IPS-15b (cell line): Measurements from ENCODE around the gene FHL1.

ENCODE experiments used
- H3K27me3 ChIP-seq: one replicate; pipeline ENCODE4 v1.6.1; 2013; ENCODE audit warnings: low read length; ENCODE audit not compliant: control insufficient read depth, insufficient read depth
- H3K36me3 ChIP-seq: one replicate; pipeline ENCODE4 v1.6.1; 2013; ENCODE audit warnings: low read length; ENCODE audit not compliant: control insufficient read depth, insufficient read depth
- H3K4me1 ChIP-seq: one replicate; pipeline ENCODE4 v1.6.1; 2013; ENCODE audit warnings: mild to moderate bottlenecking, low read length; ENCODE audit not compliant: control insufficient read depth, insufficient read depth
- H3K4me3 ChIP-seq: one replicate; pipeline ENCODE4 v1.5.1; 2013; ENCODE audit warnings: low read depth, low read length
- H3K9ac ChIP-seq: one replicate; pipeline ENCODE4 v1.6.1; 2013; ENCODE audit warnings: low read depth, mild to moderate bottlenecking, low read length
- H3K9me3 ChIP-seq: one replicate; pipeline ENCODE4 v1.6.1; 2013; ENCODE audit warnings: mild to moderate bottlenecking, low read length; ENCODE audit not compliant: control insufficient read depth, insufficient read depth

FHL1 gene

DNA sequence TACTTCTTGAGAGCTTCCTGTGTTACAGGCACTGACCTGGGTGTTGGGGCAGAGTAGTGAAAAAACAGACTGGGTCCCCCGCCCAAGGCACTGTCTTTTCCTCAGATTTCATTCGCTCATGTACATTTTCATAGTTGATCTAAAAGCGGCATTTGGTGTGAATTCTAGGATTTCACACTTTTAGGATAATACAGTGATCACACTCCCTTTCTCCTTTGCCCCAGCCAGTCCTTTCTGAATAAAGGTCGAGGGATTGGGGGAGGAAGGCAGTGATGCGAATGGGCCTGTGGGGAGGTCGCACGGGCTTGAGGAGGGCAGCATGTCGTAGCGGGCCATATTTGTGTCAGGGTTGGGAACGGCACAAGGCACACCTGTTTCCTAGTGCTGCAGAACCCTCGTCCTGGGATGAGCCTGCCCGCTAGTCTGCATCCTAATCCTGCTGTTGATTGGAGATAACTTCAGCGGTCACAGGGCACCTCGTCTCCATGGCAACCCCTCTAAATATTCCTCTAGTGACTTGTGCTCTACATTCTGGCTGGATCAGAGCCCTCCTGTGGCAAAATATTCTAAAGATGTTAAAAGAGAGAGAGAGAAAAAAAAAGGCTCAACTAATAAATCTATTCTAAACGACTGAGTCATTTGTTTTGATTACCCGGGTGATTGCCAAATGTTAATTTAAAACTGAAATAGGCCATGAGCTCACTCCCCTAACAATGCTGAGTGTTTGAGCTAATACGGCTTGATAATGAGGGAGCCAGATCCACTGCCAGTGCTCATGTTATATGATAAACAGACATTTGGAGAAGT, 21.8 kb downstream of the FHL1 start:
- Histone ChIP-seq H3K27me3 (no peaks in the 10 kb centered on the region), H3K4me1 (peaks cover 7% of the 10 kb centered on the region), H3K9ac (no peak overlapping the region)

DNA sequence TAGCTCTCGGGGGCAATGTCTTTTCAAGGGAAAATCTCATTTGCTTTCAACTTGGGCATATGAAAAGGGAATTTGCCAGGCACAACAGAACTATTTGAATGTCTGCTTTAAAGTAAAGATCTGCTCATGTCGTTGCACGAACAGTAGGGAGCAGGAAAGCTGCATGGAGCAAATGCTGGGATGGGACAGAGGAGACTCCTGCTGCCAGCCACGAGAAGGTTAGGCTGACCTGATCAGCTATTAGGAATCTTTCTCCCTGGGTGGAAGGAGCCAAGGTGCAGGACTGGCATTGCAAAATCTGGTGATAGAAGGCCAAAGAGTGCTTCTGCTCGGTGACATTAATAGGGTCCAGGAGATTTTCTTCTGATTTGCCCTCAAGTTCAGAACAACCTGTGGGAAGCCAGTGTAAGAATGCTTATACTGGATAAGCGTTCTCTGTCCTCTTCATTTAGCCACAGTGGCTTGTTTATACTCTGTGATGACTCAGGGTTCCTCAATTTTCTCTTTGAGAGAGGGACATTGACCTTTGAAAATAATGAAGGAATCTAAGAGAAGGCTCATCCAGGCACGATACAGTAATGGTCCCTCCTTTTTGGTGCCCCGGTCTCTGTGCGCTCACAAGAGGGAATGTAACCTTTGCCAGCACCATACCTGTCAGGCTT, 22.9 kb downstream of the FHL1 start:
- H3K9me3 ChIP-seq = no peaks in the 10 kb centered on the region
- no peak overlapping the region for H3K4me3 ChIP-seq
- H3K36me3 ChIP-seq = no peaks in the 10 kb centered on the region
- H3K4me1 ChIP-seq = peaks cover 7% of the 10 kb centered on the region
- no peaks in the 10 kb centered on the region for H3K27me3 ChIP-seq
- H3K9ac ChIP-seq = no peak overlapping the region

More for the DNA sequence above, 21.8 kb downstream of the FHL1 start:
- H3K4me3 ChIP-seq = no peak overlapping the region
- H3K36me3 ChIP-seq = no peaks in the 10 kb centered on the region
- no peaks in the 10 kb centered on the region for H3K9me3 ChIP-seq

DNA sequence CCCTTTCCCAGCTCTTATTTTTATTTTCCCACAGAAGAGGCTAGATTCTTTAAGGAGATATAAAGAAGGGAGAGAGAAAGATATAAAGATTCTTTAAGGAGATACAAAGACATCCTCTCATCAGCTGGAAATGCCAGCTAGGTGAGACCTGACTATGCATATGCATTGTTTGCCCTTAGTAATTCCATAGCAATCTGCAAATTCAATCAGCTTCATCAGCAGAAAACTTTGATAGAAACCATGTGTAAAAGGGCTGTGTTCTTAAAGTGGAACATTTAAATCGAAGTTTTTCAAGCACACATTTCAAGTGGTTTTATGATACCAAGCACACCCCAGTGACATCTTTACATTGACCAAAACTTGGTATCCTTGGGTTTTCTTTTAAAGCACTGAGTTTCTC, 24.1 kb downstream of the FHL1 start:
- Histone ChIP-seq H3K4me3 (no peak overlapping the region), H3K27me3 (no peaks in the 10 kb centered on the region), H3K4me1 (peaks cover 7% of the 10 kb centered on the region), H3K9ac (no peak overlapping the region), H3K36me3 (no peaks in the 10 kb centered on the region), H3K9me3 (no peaks in the 10 kb centered on the region)

DNA sequence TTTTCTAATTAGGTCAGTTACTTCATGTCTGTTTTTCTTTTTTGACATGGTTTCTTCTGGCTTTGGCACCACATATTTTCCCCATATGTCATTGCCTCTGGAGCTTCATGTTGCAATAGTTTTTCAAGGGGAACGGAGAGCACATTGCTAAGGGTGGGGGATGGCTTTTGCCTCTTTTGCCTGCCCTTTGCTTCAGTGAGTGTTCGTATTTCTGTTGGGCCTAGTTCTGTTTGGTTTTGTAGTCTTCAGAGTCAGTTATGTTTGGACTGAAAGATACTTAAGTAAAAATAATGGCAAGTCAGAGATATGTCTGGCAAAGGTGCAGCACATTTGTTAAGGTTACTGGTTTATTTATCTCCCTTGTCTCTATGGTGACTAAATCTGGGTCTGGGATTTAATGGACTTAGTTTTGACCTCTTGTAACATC, 29.1 kb downstream of the FHL1 start:
- H3K36me3 ChIP-seq = no peaks in the 10 kb centered on the region
- no peak overlapping the region for H3K4me3 ChIP-seq
- no peaks in the 10 kb centered on the region for H3K27me3 ChIP-seq
- no peaks in the 10 kb centered on the region for H3K9me3 ChIP-seq
- no peak overlapping the region for H3K9ac ChIP-seq
- no peaks in the 10 kb centered on the region for H3K4me1 ChIP-seq

DNA sequence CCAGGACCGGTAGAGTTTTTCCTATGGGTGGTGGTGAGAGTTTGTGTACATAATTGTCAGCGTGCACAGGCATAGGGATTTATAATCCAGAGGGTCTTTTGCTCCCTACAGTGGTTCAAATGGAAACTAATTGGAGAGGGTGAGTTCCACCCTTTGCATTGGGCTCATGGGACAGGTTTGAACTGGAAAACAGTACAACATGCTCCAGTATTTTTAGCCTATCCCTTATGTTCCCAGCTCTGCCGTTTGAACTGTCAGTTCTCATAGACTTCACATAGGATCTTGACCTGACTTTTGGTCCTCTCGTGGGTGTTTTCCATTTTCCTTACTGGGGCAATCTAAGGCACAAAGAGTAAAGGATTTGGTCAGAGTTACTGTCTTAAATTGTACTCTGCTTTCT, 31.8 kb downstream of the FHL1 start:
- H3K9me3 ChIP-seq = no peaks in the 10 kb centered on the region
- no peaks in the 10 kb centered on the region for H3K27me3 ChIP-seq
- no peaks in the 10 kb centered on the region for H3K4me1 ChIP-seq
- no peak overlapping the region for H3K4me3 ChIP-seq
- no peak overlapping the region for H3K9ac ChIP-seq
- no peaks in the 10 kb centered on the region for H3K36me3 ChIP-seq

DNA sequence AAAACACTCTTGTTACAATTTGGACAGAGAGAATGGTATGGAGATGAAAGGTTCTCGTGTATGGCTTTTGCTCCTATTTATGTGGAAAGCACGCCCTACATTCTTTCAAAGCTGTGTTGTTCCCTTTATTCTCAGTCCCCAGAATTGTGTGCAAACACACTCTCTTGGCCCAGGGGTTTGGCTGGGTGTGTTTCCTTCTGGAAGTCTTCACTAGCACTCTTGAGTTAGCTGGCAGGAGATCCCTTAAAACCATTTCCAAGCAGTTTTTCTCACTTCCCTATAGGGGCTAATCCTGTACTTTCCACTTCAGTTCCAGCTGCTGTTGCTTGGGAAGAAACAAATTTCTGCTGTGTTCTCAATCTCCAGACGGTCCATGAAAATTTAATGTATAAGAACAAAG, 35.1 kb downstream of the FHL1 start:
- Histone ChIP-seq H3K4me3 (no peak overlapping the region), H3K9me3 (no peaks in the 10 kb centered on the region), H3K27me3 (no peaks in the 10 kb centered on the region), H3K4me1 (no peaks in the 10 kb centered on the region), H3K36me3 (no peaks in the 10 kb centered on the region), H3K9ac (no peak overlapping the region)

DNA sequence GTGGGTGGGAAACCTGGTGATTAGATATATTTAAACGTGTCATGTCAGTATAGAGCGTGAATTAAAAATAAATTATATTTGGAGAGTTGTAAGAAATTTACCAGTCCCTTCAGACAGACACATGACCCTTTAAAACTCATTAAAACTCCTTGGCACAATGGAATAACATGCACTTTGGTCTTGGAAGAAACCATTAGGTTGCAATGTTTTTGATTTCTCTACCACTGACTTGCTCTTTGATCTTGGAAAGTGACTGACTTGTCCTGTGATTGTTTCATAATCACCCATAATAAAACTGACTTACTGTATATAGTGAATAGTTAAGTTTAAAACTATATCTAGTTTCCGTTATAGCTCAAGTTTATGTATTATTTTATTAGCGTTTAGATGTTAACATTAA, 35.8 kb downstream of the FHL1 start:
- Histone ChIP-seq H3K9ac (no peak overlapping the region), H3K27me3 (no peaks in the 10 kb centered on the region), H3K4me1 (no peaks in the 10 kb centered on the region), H3K4me3 (no peak overlapping the region), H3K9me3 (no peaks in the 10 kb centered on the region), H3K36me3 (no peaks in the 10 kb centered on the region)

DNA sequence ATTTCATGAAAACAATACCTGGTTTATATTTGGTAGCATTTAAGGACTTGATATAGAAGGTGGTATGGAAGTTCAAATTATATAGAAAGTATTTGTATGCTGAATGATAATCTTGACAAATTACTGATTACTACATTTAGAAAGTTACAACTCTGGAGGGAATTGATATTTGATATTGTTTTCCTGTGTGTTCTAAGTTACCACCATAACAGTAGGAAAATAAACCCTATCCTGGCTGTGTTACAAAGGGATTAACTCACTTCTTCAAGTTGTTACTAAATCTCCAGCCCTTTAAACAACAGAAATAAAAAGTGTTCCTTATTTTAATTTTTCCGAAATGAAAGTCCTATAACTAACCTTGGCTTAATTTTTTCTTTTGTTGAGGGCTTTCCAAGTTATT, 36.6 kb downstream of the FHL1 start:
- no peaks in the 10 kb centered on the region for H3K9me3 ChIP-seq
- H3K9ac ChIP-seq = no peak overlapping the region
- no peaks in the 10 kb centered on the region for H3K36me3 ChIP-seq
- no peaks in the 10 kb centered on the region for H3K4me1 ChIP-seq
- H3K4me3 ChIP-seq = no peak overlapping the region
- H3K27me3 ChIP-seq = no peaks in the 10 kb centered on the region

DNA sequence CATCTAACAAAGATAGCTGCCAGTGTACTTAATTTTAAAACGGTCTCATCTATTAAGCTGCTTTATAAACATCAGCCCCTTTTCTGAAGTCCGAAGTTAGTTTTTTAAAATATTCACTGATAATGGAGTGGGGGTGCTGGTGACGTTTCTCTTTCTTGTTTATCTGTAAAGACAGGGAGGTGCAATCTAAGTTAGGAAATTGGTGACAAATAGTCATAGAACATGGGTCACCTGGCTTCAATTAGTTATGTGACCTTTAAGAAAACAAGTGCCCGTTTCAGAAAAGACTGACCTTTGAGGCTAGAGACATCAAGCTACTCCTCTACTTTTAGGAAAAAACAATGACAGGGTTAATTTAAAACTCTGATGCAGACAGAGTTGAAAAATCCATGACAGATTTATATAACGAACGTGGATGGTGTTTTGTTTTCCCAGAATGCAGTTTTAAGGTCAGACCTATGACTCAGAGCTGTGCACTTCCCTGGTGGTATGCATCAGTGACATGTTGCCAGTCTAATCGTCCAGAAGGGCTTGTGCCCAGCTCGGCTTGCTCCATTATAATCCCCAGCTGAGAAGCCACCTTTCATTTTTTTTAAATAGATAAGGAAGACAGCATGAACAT, 38.2 kb downstream of the FHL1 start:
- no peak overlapping the region for H3K4me3 ChIP-seq
- H3K36me3 ChIP-seq = no peaks in the 10 kb centered on the region
- H3K9me3 ChIP-seq = no peaks in the 10 kb centered on the region
- H3K4me1 ChIP-seq = no peaks in the 10 kb centered on the region
- no peak overlapping the region for H3K9ac ChIP-seq
- H3K27me3 ChIP-seq = no peaks in the 10 kb centered on the region

DNA sequence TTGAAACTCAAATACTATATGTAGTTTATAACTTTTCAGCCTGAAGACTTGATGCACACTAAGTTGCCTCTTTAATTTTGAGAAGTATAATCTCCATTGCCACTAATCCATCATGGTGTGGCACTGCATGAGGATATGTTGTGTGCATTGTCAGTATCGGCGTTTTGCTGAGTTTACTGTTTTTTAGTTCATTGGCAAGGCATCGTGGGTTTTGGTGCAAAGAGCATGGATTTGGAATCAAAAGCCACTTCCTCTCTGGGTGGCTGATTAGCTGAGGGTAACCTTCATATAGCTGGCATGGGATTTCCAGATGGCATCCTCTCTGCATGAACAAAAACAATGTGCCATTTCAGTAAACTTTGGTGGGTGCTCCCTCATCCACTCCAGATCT, 38.7 kb downstream of the FHL1 start:
- H3K4me1 ChIP-seq = no peaks in the 10 kb centered on the region
- H3K36me3 ChIP-seq = no peaks in the 10 kb centered on the region
- no peak overlapping the region for H3K9ac ChIP-seq
- no peaks in the 10 kb centered on the region for H3K9me3 ChIP-seq
- no peaks in the 10 kb centered on the region for H3K27me3 ChIP-seq
- no peak overlapping the region for H3K4me3 ChIP-seq

DNA sequence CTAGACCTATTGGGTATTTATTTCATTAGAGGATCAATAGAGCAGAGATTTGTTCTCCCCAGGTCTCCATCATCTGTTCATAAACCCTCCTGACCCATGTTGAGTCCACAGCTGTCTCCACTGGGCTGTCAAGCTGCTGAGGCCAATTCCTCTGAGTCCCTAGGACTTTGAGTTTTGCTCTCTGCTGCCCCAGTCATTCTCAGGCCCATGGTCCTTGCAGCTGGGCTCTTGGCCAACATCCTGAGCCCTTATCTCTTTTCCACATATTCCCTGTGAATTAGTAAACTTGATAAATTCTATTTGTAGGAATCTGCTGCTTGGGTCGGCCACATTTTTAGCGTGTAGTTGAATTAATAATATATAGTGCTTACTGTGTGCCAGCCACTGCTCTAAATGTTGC, 41.9 kb downstream of the FHL1 start:
- H3K9me3 ChIP-seq = no peaks in the 10 kb centered on the region
- no peak overlapping the region for H3K4me3 ChIP-seq
- no peak overlapping the region for H3K9ac ChIP-seq
- no peaks in the 10 kb centered on the region for H3K27me3 ChIP-seq
- H3K4me1 ChIP-seq = no peaks in the 10 kb centered on the region
- H3K36me3 ChIP-seq = no peaks in the 10 kb centered on the region
